ENCODE data around the gene UGDH. TPM values are rescaled to one million over a fixed set of nuclear protein-coding genes. Genes with fewer than 3 reads are reported as not detected.

UGDH gene
- total RNA-seq, 1 experiment from 2014 or later, result 104 TPM

- Histone ChIP-seq H3K4ac (ENCODE audit: low read depth, low read length) (no peak overlapping the region), H3K23me2 (ENCODE audit: insufficient read length, low read depth, low read length, poor library complexity, severe bottlenecking) (peaks cover 9% of the 10 kb centered on the region), H4K91ac (ENCODE audit: insufficient read length, low read depth, low read length) (no peak overlapping the region), H3K9me3 (ENCODE audit: control insufficient read depth, low read depth, low read length) (peaks cover 10% of the 10 kb centered on the region), H2BK20ac (ENCODE audit: low read depth, low read length, poor library complexity, severe bottlenecking) (no peak overlapping the region), H3K56ac (ENCODE audit: insufficient read length, low read depth, low read length) (no peak overlapping the region), H2AK5ac (ENCODE audit: insufficient read length, low read length) (no peak overlapping the region), H2BK15ac (ENCODE audit: low read depth, low read length) (no peak overlapping the region), H3T11ph (ENCODE audit: low read length) (no peak overlapping the region), H3K23ac (ENCODE audit: insufficient read length, low read depth, low read length) (no peak overlapping the region), H4K5ac (ENCODE audit: insufficient read length, low read depth, low read length) (no peak overlapping the region), H2BK12ac (ENCODE audit: insufficient read length, low read depth, low read length) (no peak overlapping the region), H3K79me1 (ENCODE audit: insufficient read depth, low read depth, low read length, poor library complexity, severe bottlenecking) (peaks cover 3% of the 10 kb centered on the region), H3K79me2 (ENCODE audit: insufficient read depth, low read length) (peaks cover 7% of the 10 kb centered on the region; the same call in 1 of the 2 replicates), H4K8ac (replicated peaks; ENCODE audit: insufficient read length, low read depth, low read length) (no peak overlapping the region), H2AFZ (ENCODE audit: low read length) (no peak overlapping the region), H3K27me3 (ENCODE audit: insufficient read depth, low read length) (no peaks in the 10 kb centered on the region), H2BK120ac (ENCODE audit: low read depth, low read length, poor library complexity, severe bottlenecking) (no peak overlapping the region), H3K9ac (ENCODE audit: extremely low read depth, insufficient read length, low read length) (peak overlapping the region; percentile 97), H3K4me1 (ENCODE audit: insufficient read depth, low read length) (no peaks in the 10 kb centered on the region), H3K27ac (ENCODE audit: insufficient read length, low read depth, low read length) (no peak overlapping the region), H4K20me1 (ENCODE audit: control insufficient read depth, insufficient read depth, insufficient read length) (no peaks in the 10 kb centered on the region), H3K4me2 (ENCODE audit: insufficient read depth, insufficient read length, low read length) (peak overlapping the region; percentile 90), H3K14ac (ENCODE audit: insufficient read depth, low read length) (no peak overlapping the region), H3K18ac (ENCODE audit: insufficient read length, low read depth, low read length) (no peak overlapping the region), H2BK5ac (ENCODE audit: insufficient read length, low read length) (no peak overlapping the region)
- Mint-ChIP-seq H3K4me3 (peak overlapping the region; percentile 97 to 99), H3K36me3 (ENCODE audit: insufficient read depth in 1 of 3, low read depth in 3 of 3) (peaks cover 20 to 32% (median 26%) of the 10 kb centered on the region in 3 experiments), H3K4me1 (peaks cover 14 to 15% of the 10 kb centered on the region in 2 experiments), H3K27ac (peak overlapping the region; percentile 97 to 99 (median 97); a peak in 5 of 7 replicates), H3K9me3 (peaks cover 18 to 19% of the 10 kb centered on the region in 2 experiments), H3K27me3 (ENCODE audit: low read depth) (no peaks in the 10 kb centered on the region)
- no peak for DNase-seq
- no CpG with 5 or more reads among the region's 9 CpGs for WGBS (ENCODE audit: extremely low coverage, insufficient read length, low lambda C conversion rate)
- no peak for TF ChIP-seq CTCF (conservative IDR thresholded peaks at IDR 0.05)
Observed at GRCh38 chr4:39525822-39526690, 1.2 kb downstream of the UGDH start.
